Coronary artery (tissue), 2 donors: Measurements from ENCODE around the gene BRME1.

ENCODE experiments used
- DNase-seq: peaks from one replicate; pipeline ENCODE4 v3.0.0-alpha.2; 2017; ENCODE audit warnings: low spot score
- H3K27ac ChIP-seq, 2 donors: fragments of 200-600 bp; sonication (generic); one replicate each; pipeline ENCODE4 v1.5.1; 2016 to 2019
- H3K4me3 ChIP-seq: fragments of 200-600 bp; sonication (generic); 2 replicates; pipeline ENCODE4 v1.5.1; 2016; ENCODE audit warnings: mild to moderate bottlenecking, moderate library complexity
- CTCF ChIP-seq: fragments of 200-600 bp; sonication (generic); IDR thresholded peaks from one replicate; pipeline ENCODE4 v1.5.1; 2019; ENCODE audit warnings: antibody characterized with exemption

Gene BRME1

DNA sequence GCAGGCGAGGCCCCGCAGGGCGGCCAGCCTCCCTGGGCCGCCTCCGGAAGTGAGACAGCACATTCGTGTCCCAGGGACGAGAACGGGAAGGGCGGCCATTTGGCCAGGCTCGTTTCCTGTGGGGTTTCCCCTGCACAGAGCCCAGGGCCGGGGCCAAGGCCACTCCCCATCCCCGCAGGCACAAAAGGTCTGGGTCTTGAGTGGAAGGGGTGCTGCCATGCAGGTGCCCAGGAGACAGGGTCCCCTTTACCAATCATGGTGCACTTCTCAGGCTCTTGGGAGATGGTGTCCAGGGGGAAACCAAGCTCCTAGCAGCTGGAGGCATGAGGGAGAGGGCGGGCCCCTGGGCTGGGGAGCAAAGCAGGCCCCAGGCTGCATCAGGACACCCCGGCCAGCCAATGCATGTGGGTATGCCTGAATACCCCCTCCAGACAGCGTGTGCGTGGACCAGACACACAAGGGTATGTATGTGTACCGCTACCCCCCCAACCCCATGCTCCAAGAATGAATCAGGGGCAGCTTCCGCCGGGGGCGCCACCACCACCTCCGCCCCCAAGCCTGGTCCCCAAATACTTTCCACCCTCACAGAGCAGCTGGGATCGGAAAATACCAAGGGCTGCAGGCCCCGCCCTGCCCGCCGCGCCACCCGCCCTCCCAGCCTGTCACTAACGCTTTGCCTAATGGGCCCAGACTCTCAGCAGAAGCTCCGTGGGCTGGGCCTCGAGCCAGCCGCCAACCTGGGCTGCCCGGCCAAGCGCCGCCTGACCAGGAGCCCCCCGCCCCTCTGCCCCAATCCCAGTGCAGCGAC lies 66.6 kb downstream of the BRME1 start:
- peak overlapping the region; percentile 99 for H3K4me3 ChIP-seq
- H3K27ac ChIP-seq = peak overlapping the region; percentile 100
- DNase-seq = peak; percentile 97
- no peak for TF ChIP-seq CTCF

DNA sequence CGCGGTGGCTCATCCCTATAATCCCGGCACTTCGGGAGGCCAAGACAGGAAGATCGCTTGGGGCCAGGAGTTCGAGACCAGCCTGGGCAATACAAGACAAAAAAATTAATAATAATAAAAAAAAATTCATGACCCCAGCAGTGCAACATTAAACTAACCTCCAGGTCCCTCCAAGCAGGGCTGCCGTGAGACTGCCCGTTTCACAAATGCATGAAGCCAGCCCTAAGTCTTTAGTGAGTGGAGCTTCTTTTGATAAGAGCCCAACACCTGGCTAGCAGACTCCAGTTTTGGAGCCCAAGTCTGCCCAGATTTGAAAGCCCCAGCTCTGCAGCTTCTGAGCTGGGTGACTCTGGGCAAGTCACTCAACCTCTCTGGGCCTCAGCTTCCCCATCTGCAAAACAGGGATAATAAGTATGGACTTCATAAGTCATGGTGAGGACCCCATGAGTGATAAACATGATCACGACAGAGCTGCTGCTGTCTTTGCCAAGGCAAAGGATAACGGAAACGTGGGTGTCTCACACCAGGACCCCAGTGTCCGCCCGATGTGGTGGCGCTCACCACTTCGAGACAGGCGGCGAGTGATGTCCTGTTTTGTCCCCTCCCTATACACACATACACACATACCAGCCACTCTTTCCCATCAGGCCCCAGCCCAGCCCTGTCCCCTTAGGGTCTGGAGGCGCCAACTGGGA lies 67.3 kb downstream of the BRME1 start:
- Histone ChIP-seq H3K27ac (peak overlapping the region; percentile 100), H3K4me3 (peak overlapping the region; percentile 99)
- TF ChIP-seq CTCF = no peak
- no peak for DNase-seq

GRCh38 chr19:13835791-13836723 lies 69.9 kb downstream of the BRME1 start:
- peak overlapping the region; percentile 100 for H3K27ac ChIP-seq
- peak overlapping the region; percentile 99 for H3K4me3 ChIP-seq
- peak; percentile 84 for DNase-seq
- TF ChIP-seq CTCF = no peak

DNA sequence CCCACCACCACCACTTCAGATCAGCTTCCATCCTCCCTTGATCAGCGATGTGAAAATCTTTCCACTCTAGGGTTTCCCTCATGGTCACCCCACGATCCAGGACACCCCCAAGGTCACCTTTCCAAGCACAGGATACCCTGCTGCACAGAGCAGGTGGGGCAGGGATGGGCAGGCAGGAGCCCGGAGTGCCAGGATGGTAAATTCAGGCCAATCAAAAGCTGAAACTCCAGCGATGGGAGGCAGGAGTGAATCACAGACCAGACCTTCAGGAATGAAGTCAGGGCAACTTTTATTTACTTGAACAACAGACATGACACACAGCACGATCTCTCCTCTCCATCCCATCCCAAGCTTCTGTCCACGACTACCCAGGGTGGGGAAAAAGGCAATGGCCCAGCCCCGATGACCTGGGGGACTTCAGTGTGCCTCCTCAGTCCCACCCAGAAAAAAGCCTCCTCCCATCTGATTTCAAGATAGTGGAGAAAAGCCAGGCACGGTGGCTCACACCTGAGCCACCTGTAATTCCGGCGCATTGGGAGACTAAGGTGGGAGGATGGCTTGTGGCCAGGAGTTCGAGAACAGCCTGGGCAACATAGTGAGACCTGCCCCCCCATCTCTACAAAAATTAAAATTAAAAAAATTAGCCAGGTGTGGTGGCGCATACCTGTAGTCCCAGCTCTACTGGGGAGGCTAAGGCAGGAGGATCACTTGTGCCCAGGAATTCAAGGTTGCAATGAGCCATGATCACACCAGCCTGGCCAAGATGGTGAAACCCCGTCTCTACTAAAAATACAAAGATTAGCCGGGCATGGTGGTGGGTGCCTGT lies 71.5 kb downstream of the BRME1 start:
- peak overlapping the region; percentile 51 for H3K4me3 ChIP-seq
- peak overlapping the region; percentile 88 to 91 for H3K27ac ChIP-seq
- no peak for DNase-seq
- no peak for TF ChIP-seq CTCF

- TF ChIP-seq CTCF = peak; percentile 25
- DNase-seq = peak; percentile 96
- Histone ChIP-seq H3K4me3 (peak overlapping the region; percentile 51), H3K27ac (peak overlapping the region; percentile 88 to 91)
Observed at GRCh38 chr19:13833330-13834243, 72.3 kb downstream of the BRME1 start.
